GM10847 (cell line): Measurements from ENCODE around the gene RFXAP.

Experiments
- POLR2A ChIP-seq: IDR thresholded peaks from 2 replicates; pipeline ENCODE4 v1.6.1; 2011; ENCODE audit not compliant: insufficient read length; ENCODE audit errors: extremely low read depth

Gene RFXAP

DNA sequence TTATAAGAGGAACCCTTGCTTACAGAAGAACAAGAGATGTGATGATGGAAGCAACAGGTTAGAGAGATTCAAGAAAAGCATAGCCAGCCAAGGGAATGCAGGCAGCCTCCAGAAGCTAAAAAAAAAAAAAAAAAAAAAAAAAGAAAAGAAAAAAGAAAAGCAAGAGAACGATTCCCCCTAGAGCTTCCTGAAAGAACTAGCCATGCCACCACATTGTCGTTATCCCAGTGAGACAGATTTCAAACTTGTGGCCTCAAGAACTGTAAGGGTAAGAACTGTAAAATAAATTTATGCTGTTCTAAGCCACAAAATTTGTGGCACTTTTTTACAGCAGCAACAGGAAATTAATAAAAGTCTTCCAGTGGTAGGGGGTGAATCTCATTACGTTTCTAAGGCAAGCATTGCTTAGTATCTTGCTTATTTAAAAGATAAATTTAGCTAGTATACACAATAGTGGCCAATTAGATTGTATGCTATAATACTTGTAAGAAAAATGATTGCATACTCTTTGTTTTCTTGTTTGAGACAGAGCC, 21.8 kb downstream of the RFXAP start:
- no peak for TF ChIP-seq POLR2A

DNA sequence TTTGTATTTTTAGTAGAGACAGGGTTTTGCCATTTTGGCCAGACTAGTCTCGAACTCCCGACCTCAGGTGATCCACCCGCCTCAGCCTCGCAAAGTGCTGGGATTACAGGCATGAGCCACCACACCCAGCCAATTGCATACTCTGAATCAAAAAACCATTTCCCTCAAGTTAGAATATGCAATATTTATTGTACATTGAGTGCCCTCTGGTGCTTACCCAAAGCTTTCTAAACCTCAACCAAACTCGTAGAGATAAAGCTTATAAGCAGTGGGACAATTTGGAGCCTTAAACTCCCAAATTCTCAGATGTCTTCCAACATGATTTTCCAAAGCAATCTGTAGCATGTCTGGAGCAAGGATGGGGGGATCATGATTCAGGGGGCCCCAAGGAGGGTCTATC, 22.4 kb downstream of the RFXAP start:
- TF ChIP-seq POLR2A = no peak

DNA sequence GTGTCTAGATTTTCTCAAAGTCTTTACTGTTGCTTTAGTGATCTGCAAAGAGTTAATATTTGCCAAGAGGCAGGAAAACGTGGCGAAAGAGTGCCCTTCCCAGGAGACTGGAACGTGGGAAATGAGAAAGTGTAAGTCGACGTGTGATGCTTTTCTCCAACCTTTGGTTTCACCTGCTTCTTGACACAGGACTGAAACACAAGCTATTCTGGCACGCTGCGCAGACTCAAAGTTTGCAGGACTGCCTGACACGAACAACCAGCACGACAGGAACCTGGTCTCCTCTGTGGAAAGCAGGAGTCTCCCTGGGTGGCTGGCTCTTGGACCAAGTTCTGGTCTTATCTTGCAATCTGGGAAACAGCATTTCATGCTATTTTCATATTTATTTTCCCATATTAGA, 28.6 kb downstream of the RFXAP start:
- TF ChIP-seq POLR2A = no peak

DNA sequence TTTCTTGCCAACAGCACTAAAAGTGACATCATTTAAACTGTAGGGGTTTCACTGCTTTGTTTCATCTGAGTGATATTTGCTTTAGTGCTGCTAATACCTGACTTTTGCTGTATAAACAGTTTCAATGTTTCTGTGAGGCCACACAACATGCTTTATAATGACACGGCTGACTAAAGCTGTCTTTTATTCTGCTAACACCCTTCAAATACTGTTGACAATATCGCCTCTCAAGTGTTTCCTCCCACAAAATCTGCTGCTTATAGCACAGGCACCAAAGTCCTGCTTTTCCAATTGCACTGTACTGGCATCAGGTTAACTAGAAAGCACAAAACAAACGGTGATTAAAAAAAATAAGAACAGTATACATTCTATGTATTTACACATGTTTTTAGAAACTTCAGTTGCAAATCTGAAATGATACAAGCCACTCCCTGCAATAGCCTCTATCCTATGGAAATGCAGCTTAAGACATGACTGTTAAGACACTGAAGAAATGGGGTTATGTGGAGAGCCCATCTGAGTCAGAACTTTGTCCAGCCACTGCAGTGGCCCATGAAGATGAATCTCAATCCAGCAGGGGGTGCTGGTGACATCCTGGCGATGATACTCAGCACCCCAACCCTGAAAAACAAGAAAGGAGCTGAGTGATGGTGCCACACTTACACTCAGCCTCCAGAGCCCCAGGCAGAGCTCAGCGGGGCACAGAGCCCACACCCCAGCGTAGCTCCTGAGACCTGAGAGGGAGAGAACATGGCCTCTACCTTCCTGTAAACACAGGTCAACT, 29.4 kb downstream of the RFXAP start:
- no peak for TF ChIP-seq POLR2A

DNA sequence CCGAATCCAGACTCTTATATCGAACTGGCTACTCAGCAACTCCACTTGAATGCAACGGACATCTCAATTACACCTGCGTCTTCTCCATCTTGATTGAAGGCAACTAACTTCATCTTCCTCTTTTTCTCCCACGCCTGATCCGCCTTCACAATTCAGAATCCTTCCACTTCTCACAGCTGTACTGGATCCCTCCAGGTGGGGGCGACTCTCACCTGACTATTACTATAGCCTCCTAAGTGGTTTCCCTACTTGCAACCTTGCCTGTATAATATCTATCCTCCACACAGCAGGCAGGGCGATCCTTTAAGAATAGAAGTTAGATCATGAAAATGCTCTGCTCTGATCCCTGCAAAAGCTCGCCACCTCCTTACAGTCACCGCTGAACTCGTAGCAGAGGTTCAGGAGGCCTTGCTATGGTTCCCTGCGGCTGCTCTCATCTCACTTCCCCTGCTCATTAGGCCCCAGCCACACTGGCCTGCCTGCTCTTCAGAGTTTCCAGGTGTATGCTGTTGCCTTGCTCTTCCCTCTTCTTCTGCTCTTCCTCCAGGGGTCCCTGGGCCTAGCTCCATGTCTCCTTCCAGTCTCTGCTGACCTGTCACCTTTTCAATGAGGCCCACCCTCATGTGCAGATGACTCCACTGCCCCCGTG, 31.9 kb downstream of the RFXAP start:
- TF ChIP-seq POLR2A = no peak

DNA sequence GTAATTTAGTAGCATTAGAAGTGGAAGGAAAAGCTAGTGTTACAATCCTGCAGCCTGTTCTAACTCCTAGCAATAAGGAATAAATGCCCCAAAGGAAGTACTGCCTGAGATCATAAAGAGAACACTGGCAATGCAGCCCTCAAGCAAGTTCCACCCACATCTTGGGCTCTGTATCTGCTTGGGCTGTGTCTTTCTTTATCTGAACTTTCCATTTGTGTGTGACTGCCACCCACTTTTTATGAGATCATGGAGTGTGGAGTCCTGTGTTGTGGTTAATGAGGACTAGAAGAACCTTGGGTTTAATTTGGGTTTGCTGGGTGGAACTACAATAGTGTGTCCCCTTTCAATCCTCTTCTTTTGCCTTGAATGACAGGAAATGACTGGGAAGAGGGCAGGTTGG, 38.2 kb downstream of the RFXAP start:
- TF ChIP-seq POLR2A = no peak

DNA sequence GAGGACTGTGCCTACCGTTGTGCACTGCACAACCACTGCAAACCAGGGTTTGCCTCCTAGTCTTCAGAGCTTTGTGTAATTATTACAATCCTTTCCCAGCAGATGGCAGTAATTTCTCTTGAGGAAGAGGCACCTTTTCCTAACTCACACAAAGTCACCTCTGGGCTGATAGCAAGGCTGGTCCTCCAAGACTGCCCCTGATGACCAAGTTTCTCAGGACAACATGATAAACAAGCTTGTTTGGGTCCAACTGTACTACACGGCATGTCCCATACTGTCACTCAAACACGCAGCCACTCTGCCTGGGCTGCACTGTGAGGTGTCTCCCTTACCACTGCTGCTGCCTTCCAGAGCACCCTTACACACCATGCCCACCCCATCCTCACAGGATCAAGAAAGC, 39.3 kb downstream of the RFXAP start:
- TF ChIP-seq POLR2A = no peak

DNA sequence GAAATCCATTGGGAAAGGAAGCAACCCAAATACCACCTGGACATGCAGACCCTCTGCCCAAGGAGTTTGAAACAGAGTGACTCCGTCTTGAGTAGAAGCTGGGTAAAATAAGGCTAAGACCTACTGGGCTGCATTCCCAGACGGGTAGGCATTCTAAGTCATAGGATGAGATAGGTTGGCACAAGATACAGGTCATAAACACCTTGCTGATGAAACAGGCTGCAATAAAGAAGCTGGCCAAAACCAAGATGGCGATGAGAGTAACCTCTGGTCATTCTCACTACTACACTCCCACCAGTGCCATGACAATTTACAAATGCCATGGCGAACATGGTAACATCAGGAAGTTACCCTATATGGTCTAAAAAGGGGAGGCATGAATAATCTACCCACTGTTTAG, 40.2 kb downstream of the RFXAP start:
- no peak for TF ChIP-seq POLR2A

DNA sequence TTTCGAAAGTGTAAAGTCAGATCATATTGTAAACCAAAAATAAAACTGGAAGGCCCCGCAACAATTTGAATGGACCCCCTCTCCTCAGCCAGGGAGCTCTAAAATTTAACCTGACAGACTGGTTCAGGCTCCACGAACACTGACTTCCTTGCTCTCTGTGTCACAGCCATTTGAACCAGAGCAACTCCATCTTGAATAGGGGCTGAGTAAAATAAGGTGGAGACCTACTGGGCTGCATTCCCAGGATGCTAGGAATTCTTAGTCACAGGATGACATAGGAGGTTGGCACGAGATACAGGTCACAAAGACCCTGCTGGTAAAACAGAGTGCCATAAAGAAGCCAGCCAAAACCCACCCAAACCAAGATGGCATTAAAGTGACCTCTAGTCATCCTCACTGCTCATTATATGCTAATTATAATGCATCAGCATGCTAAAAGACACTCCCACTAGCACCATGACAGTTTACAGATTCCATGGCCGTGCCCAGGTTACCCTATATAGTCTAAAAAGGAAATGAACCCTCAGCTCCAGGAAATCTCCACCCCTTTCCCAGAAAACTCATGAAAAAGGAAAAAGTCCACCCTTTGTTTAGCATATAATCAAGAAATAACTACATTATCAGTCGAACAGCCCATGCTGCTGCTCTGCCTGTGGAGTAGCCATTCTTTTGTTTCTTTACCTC, 43.1 kb downstream of the RFXAP start:
- TF ChIP-seq POLR2A = no peak

DNA sequence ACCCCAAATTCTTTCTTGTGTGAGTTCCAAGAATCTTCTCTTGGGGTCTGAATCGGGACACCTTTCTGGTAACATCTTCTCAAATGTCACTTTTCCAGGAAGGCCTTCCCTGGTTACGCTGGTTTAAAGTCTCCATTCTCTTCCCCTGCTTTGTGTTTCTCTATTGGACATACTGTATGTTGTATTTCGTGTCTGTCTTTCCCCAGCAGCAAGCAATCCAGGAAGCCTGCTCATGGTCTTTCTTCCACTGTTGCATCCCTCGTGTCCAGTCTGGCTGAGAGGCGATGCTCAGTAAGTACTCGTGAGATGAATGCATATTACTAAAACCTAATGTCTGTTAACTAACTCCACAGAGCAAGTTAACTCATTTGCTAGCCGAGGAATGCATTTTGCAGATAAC, 43.7 kb downstream of the RFXAP start:
- TF ChIP-seq POLR2A = no peak

DNA sequence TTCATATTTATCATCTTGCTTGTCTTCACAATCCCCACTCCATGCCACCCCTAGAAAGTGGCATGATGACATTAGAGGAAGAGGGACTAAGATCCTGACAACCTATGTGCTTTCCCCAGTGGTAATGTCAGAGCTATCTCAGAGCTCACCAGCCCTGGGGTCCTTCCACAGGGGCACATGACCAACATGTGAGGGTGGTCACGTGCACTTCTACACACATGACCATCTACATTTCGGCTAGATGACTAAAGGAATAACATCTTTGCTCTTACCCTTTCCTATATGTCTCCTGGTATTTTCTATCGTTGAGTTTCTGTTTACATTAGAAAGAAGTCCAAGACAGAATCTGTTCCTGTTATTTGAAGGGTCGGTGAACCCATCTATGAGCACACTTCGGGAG, 46.2 kb downstream of the RFXAP start:
- TF ChIP-seq POLR2A = no peak

DNA sequence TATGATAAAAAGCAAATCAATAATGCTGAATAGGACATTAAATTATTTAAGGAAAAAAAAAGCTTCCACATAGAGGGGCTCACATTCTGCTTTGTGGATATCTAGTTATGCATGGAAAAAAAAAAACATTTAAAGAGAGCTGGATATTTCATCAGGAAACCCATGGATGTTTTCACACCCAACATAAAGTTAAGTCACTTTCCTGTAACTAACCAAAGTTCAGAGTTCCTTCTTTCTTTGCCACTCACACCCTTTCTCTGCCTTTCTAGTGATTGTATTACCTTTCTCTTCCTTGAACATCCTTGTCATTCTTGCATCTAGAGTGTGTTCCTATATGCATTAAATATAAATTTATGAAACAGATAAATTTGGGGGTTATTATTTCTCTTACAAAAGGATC, 47.2 kb downstream of the RFXAP start:
- TF ChIP-seq POLR2A = no peak

DNA sequence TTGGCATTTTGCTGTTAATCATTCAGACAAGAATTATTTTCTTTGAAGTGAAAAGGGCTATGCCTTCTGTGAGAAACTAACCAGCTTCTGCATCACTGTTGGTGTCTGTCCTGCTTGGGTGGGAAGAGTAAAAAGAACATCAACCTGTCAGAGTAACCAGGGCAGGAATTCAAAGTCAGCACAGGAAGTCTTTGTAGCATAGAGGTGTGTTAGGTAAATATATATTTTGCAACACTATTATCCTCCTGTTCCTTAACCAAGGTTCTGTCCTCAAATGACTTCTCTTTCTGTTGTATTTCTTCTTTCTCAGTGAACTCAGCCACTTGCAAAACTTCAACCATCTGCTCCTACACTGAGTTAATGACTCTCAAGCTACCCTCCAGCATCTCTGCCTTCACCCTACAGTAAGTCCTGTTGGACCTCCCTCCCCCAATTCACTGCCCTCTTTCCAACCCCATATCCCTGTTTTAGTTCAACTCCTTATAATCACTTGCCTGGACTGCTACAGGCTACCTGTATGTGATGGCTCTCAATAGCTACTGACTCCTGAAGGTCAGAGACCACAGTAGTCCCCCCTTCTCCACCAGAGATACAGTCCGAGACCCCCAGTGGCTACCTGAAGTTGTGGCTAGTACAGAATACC, 51.1 kb downstream of the RFXAP start:
- no peak for TF ChIP-seq POLR2A

DNA sequence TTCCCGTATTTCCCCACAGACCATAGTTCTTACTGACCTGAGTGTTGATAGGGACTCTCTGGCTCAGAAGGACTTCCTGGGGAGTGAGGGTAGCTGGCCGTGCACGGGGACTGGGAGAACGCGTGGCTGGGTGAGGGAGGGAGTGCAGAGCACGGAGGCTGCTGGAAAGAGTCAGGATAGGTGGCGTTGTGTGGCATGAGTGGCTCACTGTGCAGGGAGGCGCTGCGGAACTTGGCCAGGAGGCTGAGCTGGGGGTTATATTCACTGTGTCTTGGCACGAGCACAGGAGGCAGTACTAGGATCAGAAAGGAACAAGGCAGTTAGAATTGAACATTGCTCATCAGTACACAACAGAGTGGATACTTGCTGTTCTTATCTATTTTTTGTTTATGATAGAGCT, 53.6 kb downstream of the RFXAP start:
- no peak for TF ChIP-seq POLR2A

DNA sequence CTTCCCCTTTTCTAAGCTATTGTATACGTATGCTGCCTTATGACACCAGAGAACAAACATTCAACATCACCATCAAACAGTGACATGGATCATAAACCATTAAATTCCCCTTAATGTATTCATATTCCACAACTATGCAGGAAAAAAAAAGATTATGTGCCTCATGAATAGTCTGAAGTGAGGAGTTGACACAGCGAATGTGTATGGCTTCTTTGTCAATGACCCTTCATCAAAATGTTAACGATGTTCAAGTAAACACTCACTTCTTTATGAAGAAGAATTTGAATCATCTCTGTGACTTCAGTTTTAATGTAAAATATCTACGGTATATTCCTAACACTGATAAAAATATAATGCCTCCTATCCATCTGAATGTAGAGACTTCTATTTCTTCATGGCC, 56.4 kb downstream of the RFXAP start:
- no peak for TF ChIP-seq POLR2A

DNA sequence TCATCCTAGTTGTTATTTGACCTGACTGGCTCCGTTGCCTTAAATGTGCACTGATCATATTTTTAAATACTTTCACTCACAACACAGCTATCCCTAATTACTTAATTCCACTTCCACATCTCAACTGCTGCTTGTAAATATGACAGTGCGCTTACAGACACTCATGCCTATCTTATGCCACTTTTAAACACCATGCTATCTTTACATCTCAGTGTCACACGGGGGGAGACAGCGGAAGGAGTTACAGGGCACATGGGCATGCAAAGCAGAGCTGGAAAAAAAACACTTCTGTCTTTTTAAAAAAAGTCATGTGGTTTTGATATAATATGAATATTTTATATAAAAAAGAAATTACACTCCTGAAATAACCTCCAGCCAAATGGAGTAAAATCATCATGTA, 56.9 kb downstream of the RFXAP start:
- TF ChIP-seq POLR2A = no peak
